Motor neuron (in vitro differentiated cells): ENCODE results near the gene BCOR. TPM values are rescaled to one million over a fixed set of nuclear protein-coding genes. Genes with fewer than 3 reads are reported as not detected.

Experiments used
- ATAC-seq, 8 experiments: fragments of 200-7000 bp; cut with Tn5 transposase; replicated peaks in 6 of 8; 2 replicates each; pipeline ENCODE4 v1.8.0; 2021; ENCODE audit warnings: mild to moderate bottlenecking in 8 of 8, moderate library complexity in 8 of 8
- H3K27ac ChIP-seq, 2 donors: fragments of 250-450 bp; sonication (Bioruptor Pico); 2 replicates each; pipeline ENCODE4 v1.9.0; 2021; ENCODE audit warnings: antibody characterized with exemption in 2 of 2, mild to moderate bottlenecking in 2 of 2, moderate library complexity in 1 of 2
- H3K4me1 ChIP-seq, 2 donors: fragments of 250-450 bp; sonication (Bioruptor Pico); replicated peaks in 1 of 2; 2 replicates each; pipeline ENCODE4 v1.6.1; 2021; ENCODE audit warnings: antibody characterized with exemption in 2 of 2, mild to moderate bottlenecking in 2 of 2, moderate library complexity in 1 of 2
- H3K4me3 ChIP-seq, 5 donors: fragments of 250-450 bp; sonication (Bioruptor Pico); 2 replicates each; pipeline ENCODE4 v1.9.0; 2021; ENCODE audit warnings: antibody characterized with exemption in 5 of 5, mild to moderate bottlenecking in 5 of 5, moderate library complexity in 4 of 5
- WGBS, 10 experiments: fragments of 450-650 bp; shearing (Covaris generic); methylation state at CpG; one replicate each; pipeline ENCODE4 v1.0.0; 2022; 5-methylcytosine and 5-hydroxymethylcytosine counted together
- in situ Hi-C, 9 experiments: fragments of 400-800 bp; cut with MboI; loops; one replicate each; pipeline ENCODE4 v1.15.0; 2021; ENCODE audit warnings: low sequenced_read_pairs in 9 of 9, low pct_unique_long_range_greater_than_20kb in 2 of 9; ENCODE audit not compliant: unreplicated experiment in 9 of 9
- total RNA-seq, 8 experiments: library from RNA; unstranded; fragments of 300-600 nt; gene quantifications; 2 replicates each; pipeline versions ENCODE4 v1.2.3 to v1.2.4, GENCODE V29; 2022

The BCOR gene
- total RNA-seq, 8 experiments from 2014 or later: 12.1 to 102 (median 42.6) TPM

DNA sequence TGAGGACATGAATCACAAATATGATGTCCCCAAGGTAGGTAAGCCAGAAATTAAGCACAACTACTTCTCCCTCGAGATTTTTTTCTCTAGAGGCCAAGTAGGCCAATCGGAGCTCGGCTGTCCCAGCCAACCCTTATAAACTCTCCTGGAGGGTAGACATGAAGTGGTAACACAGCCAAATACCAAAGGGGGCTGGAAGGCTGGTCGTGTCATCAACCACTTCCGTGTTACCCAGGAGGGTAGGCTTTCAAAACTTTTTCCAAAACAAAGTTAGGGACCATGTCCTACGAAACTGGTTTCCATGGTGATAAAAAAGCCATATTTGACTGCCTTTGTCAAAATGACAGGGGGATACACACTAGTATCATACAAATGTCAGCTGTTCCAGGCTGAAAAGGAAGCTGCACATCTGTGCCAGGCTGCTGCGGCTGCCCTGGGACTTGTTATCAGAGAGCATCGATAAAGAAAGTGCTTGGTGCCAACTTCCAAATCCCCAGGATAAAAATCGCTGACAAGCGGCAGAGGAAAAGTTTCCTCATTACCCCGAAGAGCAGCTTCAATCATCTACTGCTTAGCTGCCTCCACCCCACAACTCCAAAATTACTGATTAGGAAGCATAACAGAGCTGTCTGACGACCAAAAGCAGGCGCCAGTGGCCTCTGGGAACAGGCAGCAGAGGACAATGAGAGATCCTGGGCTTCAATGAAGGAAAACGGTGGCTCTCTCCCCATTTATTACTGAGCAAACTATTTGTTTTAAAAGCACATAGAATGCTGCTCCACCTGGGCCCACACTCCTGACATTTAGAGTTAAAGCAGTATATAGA is 20.8 kb downstream of the BCOR start:
- Histone ChIP-seq H3K4me1 (peaks cover 31 to 43% of the 10 kb centered on the region in 2 donors), H3K4me3 (no peak overlapping the region), H3K27ac (no peak overlapping the region)
- in situ Hi-C loops: loop anchor here in 1 of 9 experiments (25.0 kb wide), 1 partner anchor 185 kb away; no protein-coding TSS in a partner anchor
- ATAC-seq: no peak
- 30 to 100% (median 59%) methylated on average over 1 to 11 of the region's 14 CpGs; no CpG with 5 or more reads in 5 of the 10 experiments for WGBS, 10 experiments

DNA sequence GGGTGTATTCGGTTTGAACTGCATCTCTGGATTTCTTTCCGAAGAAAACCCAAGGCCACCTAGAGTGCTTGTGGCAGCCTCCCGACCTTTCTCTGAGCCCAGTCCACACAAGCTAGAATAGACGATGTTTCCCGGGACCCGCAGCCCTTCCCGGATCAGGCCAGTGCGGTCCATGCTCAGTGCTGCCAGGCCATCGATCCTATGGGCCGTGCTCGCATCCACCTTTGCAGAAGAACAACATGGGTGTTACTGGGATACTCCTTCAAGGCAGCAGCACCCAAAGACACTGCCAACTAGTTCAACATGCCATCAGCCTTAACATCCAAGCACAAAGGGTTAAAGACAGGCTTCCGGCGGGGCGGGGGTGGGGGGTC is 22.8 kb downstream of the BCOR start:
- in situ Hi-C loops: loop anchor here in 1 of 9 experiments (25.0 kb wide), 2 partner anchors 187 to 263 kb away; no protein-coding TSS in a partner anchor
- WGBS, 10 experiments: 40% methylated on average over 1 of the region's 14 CpGs; no CpG with 5 or more reads in 9 of the 10 experiments
- Histone ChIP-seq H3K4me3 (no peak overlapping the region), H3K4me1 (peaks cover 18 to 30% of the 10 kb centered on the region in 2 donors), H3K27ac (no peak overlapping the region)
- no peak for ATAC-seq

DNA sequence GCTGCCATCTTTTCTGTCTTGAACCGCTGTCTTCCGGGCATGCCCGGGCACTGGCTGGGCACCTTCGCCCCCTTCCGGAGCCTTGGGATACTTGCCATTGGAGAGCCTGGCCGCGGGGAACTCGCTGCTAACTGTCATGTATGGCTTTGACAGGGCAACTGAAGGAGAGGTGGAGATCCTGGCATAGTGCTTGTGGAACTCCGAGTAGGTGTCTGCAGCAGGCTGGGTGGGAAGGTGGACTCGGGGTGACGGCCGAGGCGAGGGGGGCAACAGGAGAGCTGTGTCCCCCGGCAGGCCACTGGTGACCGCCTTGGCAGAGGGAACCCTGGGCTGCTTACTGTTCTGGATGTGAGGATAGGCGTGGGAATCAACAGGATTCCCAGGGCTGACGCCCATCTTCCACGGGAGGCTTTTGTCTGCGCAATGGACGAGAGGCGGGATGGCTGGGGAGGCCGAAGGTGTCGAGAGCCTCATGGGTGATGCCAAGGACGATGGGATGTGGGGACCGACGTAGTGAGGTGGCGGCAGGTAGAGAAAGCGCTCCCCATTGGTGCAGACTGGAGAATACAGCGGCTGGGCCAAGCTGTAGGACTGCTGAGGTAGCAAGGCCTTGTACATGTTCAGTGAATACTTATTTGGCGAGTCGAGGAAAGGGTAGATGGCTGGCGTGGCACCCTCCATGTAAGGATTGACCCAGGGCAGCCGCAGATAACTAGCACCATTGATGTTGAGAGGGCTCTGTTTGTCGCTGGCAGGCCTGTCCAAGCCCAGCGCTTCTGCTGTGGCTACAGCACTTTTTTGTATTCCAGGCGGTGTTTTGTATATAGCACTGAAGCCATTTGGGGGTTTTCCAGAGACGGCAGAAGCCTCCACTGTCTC is 23.4 kb downstream of the BCOR start:
- ATAC-seq: no peak
- H3K4me3 ChIP-seq: no peak overlapping the region
- peaks cover 14 to 23% of the 10 kb centered on the region in 2 donors for H3K4me1 ChIP-seq
- WGBS, 10 experiments: 72% methylated on average over 19 of the region's 37 CpGs; no CpG with 5 or more reads in 9 of the 10 experiments
- H3K27ac ChIP-seq: no peak overlapping the region
- in situ Hi-C loops: loop anchor here in 1 of 9 experiments (25.0 kb wide), 1 partner anchor 262 kb away; no protein-coding TSS in a partner anchor

GRCh38 chrX:40073439-40074054 is 24.2 kb downstream of the BCOR start:
- in situ Hi-C loops: loop anchor here in 1 of 9 experiments (25.0 kb wide), 1 partner anchor 261 kb away; no protein-coding TSS in a partner anchor
- no peak overlapping the region for H3K27ac ChIP-seq
- 67 to 93% (median 79%) methylated on average over 2 to 12 of the region's 26 CpGs; no CpG with 5 or more reads in 7 of the 10 experiments for WGBS, 10 experiments
- H3K4me1 ChIP-seq: peaks cover 6 to 16% of the 10 kb centered on the region in 2 donors
- ATAC-seq: no peak
- H3K4me3 ChIP-seq: no peak overlapping the region

- H3K4me1 ChIP-seq: peaks cover 2 to 3% of the 10 kb centered on the region in 2 donors
- no peak overlapping the region for H3K27ac ChIP-seq
- H3K4me3 ChIP-seq: no peak overlapping the region
- 56 to 100% (median 86%) methylated on average over 3 to 5 of the region's 9 CpGs; no CpG with 5 or more reads in 7 of the 10 experiments for WGBS, 10 experiments
- ATAC-seq: no peak
- in situ Hi-C loops: loop anchor here in 1 of 9 experiments (25.0 kb wide), 1 partner anchor 260 kb away; no protein-coding TSS in a partner anchor
Observed at GRCh38 chrX:40072246-40072645, 25.5 kb downstream of the BCOR start.

DNA sequence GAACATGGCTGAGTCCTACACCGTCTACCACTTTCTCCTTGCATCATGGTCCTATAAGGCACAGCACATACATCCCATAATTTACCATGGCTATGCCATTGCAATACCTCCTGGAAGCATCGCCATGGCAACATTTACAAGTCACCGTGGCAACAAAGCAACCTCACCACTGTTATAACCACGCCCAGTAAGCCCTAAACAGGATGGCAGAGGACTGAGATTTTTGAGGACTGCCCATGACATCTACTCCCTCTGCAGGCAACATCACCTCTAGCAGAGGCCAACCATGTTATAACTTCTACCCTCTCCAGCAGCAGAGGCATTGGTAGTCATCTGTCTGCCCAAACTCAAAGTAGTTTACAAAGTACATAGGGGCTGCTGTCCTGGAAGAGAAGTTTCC is 29.7 kb downstream of the BCOR start:
- peak in 6 of 8 experiments; percentile 20 to 68 (median 34) for ATAC-seq

DNA sequence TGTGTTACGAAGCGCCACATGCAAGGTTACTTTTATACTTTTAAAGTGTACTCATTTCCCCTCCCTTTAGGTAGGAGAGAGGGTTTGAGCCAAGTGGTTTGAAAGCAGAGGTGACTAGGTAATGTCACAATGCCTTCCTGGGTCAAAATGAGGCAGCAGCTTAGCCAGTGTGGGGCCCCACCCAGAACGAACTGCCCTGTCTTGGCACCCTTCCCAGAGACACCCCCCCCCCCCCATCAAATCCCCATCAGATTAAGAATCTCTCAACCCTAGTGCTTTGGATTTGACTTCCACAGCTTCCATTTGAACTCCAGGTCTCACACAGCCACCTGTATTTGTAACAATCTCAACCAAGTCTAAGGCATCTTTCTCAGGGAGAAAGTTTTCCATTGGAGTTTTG is 31.1 kb downstream of the BCOR start:
- no peak overlapping the region for H3K4me3 ChIP-seq
- H3K27ac ChIP-seq: no peak overlapping the region
- ATAC-seq: no peak
- 20% methylated on average over 1 of the region's 3 CpGs; no CpG with 5 or more reads in 9 of the 10 experiments for WGBS, 10 experiments
- in situ Hi-C loops: loop anchor here in 1 of 9 experiments (25.0 kb wide), 1 partner anchor 254 kb away; no protein-coding TSS in a partner anchor
- no peaks in the 10 kb centered on the region for H3K4me1 ChIP-seq

More for the DNA sequence above, 29.7 kb downstream of the BCOR start:
- no peak overlapping the region for H3K27ac ChIP-seq
- in situ Hi-C loops: loop anchor here in 1 of 9 experiments (25.0 kb wide), 1 partner anchor 256 kb away; no protein-coding TSS in a partner anchor
- WGBS, 10 experiments: no CpG with 5 or more reads among the region's 4 CpGs
- no peak overlapping the region for H3K4me3 ChIP-seq
- peaks cover 0 to 2% of the 10 kb centered on the region in 2 donors for H3K4me1 ChIP-seq

DNA sequence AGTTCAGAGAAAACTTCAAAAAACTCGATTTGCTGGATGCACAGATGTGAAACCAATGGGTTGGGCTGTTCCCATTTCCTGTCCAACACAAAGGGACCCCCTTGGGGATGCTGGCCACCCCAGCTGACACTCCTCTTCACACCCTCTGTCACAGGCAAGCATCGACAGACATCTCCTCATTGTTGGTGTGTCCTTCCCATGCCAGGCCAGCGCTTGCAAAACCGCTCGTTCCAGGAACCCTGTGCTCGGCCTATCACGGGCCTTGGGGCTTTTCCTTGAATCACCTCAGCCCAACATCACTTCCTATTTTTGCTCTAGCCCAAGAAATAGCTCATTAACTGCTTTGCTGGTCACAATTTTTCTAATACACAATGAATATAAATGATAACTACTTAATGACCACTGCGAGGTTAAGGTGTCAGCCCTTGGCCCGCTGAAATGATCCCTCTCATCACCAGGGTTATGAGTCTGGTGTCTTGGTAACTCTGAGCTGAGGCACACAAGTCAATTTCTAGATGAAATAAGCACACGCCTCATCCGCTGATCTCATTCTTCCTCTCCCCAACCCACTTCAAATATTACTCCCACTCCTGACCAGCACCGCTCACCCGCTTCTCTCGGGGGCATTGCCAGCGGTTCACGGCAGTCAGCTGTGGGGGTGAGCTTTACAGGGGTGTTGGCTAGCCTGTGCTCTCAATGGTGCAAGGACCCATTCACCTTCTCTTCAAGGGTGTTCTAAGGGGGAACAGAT is 32.3 kb downstream of the BCOR start:
- WGBS, 10 experiments: 20 to 100% (median 81%) methylated on average over 1 to 5 of the region's 16 CpGs; no CpG with 5 or more reads in 6 of the 10 experiments
- in situ Hi-C loops: loop anchor here in 1 of 9 experiments (25.0 kb wide), 1 partner anchor 253 kb away; no protein-coding TSS in a partner anchor
- ATAC-seq: peak in 2 of 8 experiments; percentile 35 to 64

DNA sequence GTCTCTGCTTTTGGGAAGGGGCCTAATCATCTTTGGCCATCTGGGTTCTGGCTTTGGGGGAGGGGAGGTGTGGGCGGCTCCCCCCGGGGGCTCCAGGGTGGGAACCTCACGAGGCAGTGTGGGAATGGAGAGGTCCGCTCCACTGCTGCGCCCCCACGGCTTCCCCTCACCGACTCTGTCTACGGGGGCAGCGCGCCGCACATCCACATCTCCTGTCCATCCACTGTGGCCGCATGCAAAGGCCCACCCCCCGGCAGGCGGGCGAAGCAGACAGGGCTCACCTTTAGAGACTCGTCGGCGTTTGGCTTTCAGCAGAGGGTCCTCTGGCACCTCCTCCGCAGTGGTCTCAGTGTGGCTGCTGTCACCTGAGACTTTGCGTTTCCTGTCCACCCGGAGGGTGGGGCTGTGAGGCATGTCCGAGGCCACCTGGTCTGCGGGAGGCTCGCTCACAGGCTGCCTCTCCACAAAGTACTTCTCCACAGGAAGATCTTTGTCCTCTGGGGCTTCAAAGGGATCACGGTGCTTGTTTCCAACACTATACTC is 33.6 kb downstream of the BCOR start:
- no peak for ATAC-seq
- no CpG with 5 or more reads among the region's 25 CpGs for WGBS, 10 experiments
- no peak overlapping the region for H3K4me3 ChIP-seq
- no peaks in the 10 kb centered on the region for H3K4me1 ChIP-seq
- H3K27ac ChIP-seq: no peak overlapping the region
- in situ Hi-C loops: loop anchor here in 1 of 9 experiments (25.0 kb wide), 1 partner anchor 252 kb away; no protein-coding TSS in a partner anchor

More for the DNA sequence above, 32.3 kb downstream of the BCOR start:
- Histone ChIP-seq H3K27ac (no peak overlapping the region), H3K4me3 (no peak overlapping the region), H3K4me1 (no peaks in the 10 kb centered on the region)

- no peak for ATAC-seq
- Histone ChIP-seq H3K4me3 (no peak overlapping the region), H3K27ac (no peak overlapping the region), H3K4me1 (no peaks in the 10 kb centered on the region)
- in situ Hi-C loops: loop anchor here in 1 of 9 experiments (25.0 kb wide), 1 partner anchor 251 kb away; no protein-coding TSS in a partner anchor
- 60 to 100% (median 72%) methylated on average over 1 to 2 of the region's 7 CpGs; no CpG with 5 or more reads in 6 of the 10 experiments for WGBS, 10 experiments
Observed at GRCh38 chrX:40063555-40063954, 34.2 kb downstream of the BCOR start.

- H3K4me1 ChIP-seq: no peaks in the 10 kb centered on the region
- 83% methylated on average over 8 of the region's 24 CpGs; no CpG with 5 or more reads in 9 of the 10 experiments for WGBS, 10 experiments
- H3K27ac ChIP-seq: no peak overlapping the region
- no peak overlapping the region for H3K4me3 ChIP-seq
- in situ Hi-C loops: loop anchor here in 1 of 9 experiments (25.0 kb wide), 1 partner anchor 250 kb away; no protein-coding TSS in a partner anchor
- ATAC-seq: no peak
Observed at GRCh38 chrX:40062525-40063155, 35.1 kb downstream of the BCOR start.
